Right ventricle myocardium superior (tissue), 1 donor: Measurements from ENCODE around the gene KLHDC3. TPM values are rescaled to one million over a fixed set of nuclear protein-coding genes. Genes with fewer than 3 reads are reported as not detected.

Experiments used
- total RNA-seq: library from RNA; stranded (reverse); fragmentation: NEBNext Ultra II Directional; extraction: Animal tissue kit (Norgen Biotek cat#: 25700); gene quantifications from one replicate; pipeline ENCODE4 v1.2.1, GENCODE V29; 2021
- donor health status: DM: no; HTN: yes; CAD: no; lungs with severe emphysema.

Gene KLHDC3
- total RNA-seq, 1 donor from 2014 or later = 147 TPM

Other genes starting within 250 kb of the KLHDC3 start
- gene BICRAL, start 232.2 kb upstream of the KLHDC3 start, total RNA-seq = 10.8 TPM
- gene RPL7L1, start 134.6 kb upstream of the KLHDC3 start, total RNA-seq = 39.5 TPM
- gene PTCRA, start 98.2 kb upstream of the KLHDC3 start, total RNA-seq = not detected
- gene CNPY3, start 84.8 kb upstream of the KLHDC3 start, total RNA-seq = 20.6 TPM
- gene GNMT, start 53.5 kb upstream of the KLHDC3 start, total RNA-seq = 2.3 TPM
- 27.1 TPM for gene PEX6, start 35.1 kb upstream of the KLHDC3 start, total RNA-seq
- gene PPP2R5D, start 29.7 kb upstream of the KLHDC3 start, total RNA-seq = 34.6 TPM
- 26.7 TPM for gene MEA1, start 303 bp upstream of the KLHDC3 start, total RNA-seq
- gene RRP36, start 7.4 kb downstream of the KLHDC3 start, total RNA-seq = 22.9 TPM
- 6.8 TPM for gene CUL7, start 39.6 kb downstream of the KLHDC3 start, total RNA-seq
- 107 TPM for gene MRPL2, start 45.2 kb downstream of the KLHDC3 start, total RNA-seq
- gene KLC4, start 45.4 kb downstream of the KLHDC3 start, total RNA-seq = 30.6 TPM
- gene PTK7, start 62.1 kb downstream of the KLHDC3 start, total RNA-seq = 1.4 TPM
- 65.3 TPM for gene SRF, start 157.0 kb downstream of the KLHDC3 start, total RNA-seq
- 12.5 TPM for gene CUL9, start 167.9 kb downstream of the KLHDC3 start, total RNA-seq
- gene DNPH1, start 215.2 kb downstream of the KLHDC3 start, total RNA-seq = 31.5 TPM
- gene TTBK1, start 229.2 kb downstream of the KLHDC3 start, total RNA-seq = 0.13 TPM